ENCODE measurements around the gene C10orf62.

- no peak for TF ChIP-seq CTCF (IDR thresholded peaks at IDR 0.05; ENCODE audit: low read depth, low read length)
- no peak for TF ChIP-seq EZH2phosphoT487 (IDR thresholded peaks at IDR 0.05; ENCODE audit: low read depth)
Observed at GRCh38 chr10:97567891-97568290, 21.6 kb upstream of the C10orf62 start.
